Tibial nerve (tissue), 4 donors: ENCODE measurements around the gene PCDHB5.

Experiments
- CTCF ChIP-seq, 5 experiments: fragments of 200-600 bp in 3 of 5; fragments of 450-650 bp in 2 of 5; sonication (generic) in 3 of 5; IDR thresholded peaks; one replicate each; pipeline ENCODE4 v1.5.1; 2016 to 2019; ENCODE audit warnings: antibody characterized with exemption in 5 of 5, mild to moderate bottlenecking in 3 of 5, moderate library complexity in 2 of 5
- EP300 ChIP-seq, 2 donors: sonication (generic); formaldehyde crosslinking; IDR thresholded peaks; one replicate each; pipeline ENCODE4 v1.6.1; 2017; ENCODE audit warnings: antibody characterized with exemption in 2 of 2, mild to moderate bottlenecking in 1 of 2
- POLR2A ChIP-seq, 2 donors: fragments of 450-650 bp; IDR thresholded peaks; one replicate each; pipeline ENCODE4 v1.6.1; 2017; ENCODE audit warnings: antibody characterized with exemption in 2 of 2, mild to moderate bottlenecking in 2 of 2, moderate library complexity in 2 of 2

GRCh38 chr5:141100243-141100805, 34.7 kb upstream of the PCDHB5 start, which contains the start of gene PCDHB3:
- no peak for TF ChIP-seq EP300 (IDR thresholded peaks at IDR 0.05)
- peak in 3 of 5 experiments; percentile 10 to 37 (median 20) for TF ChIP-seq CTCF (IDR thresholded peaks at IDR 0.05)
- no peak for TF ChIP-seq POLR2A (IDR thresholded peaks at IDR 0.05)
